Ovary (tissue), 3 donors: ENCODE measurements around the gene DUSP19.

Experiments used
- POLR2A ChIP-seq: fragments of 450-650 bp; IDR thresholded peaks from one replicate; pipeline ENCODE4 v1.6.1; 2017; ENCODE audit warnings: antibody characterized with exemption, mild to moderate bottlenecking, moderate library complexity
- TF ChIP-seq, protein P1 (sequence below), 3 donors: fragments of 450-650 bp in 2 of 3; fragments of 200-600 bp in 1 of 3; IDR thresholded peaks; one replicate each; pipeline versions ENCODE4 v1.5.1 to v1.8.0; 2016 to 2022; ENCODE audit warnings: antibody characterized with exemption in 3 of 3, mild to moderate bottlenecking in 1 of 3
- donor health status: DM: no; HTN: no; CAD: no.

DNA sequence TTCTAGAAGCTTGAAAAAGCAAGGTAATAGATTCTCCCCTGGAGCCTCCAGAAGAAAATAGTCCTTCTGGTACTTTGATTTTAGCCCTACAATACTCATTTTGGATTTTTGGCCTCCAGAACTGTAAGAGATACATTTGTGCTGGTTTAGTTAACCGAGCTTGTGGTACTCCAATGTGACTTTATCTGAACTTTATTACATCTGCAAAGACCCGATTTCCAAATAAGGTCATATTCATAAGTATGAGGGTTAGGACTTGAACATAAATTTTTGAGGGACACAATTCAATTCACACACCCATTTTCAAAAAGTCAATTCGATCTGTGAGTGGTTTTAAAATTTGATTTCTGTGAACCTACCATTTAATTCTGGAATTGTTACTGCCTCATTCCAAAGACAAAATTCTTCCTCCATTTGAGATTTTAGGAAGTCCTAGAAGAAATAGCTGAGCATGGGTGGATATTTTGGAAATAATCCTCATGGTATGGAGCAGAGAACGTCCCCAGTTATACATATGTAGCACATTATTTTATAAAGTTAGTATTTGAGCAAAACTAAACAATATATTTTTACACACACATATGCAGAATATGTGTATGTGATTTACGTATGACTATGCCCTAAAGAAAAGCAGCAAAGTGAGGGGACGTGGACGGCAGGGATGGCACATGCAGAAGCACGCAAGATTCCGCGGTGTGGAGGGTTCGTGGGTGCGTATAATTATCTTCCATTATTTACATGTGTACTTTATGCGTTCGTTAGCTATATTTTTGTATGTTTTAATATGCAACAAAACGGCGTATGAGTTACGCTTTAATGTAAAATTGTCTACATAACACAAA, 44.8 kb downstream of the DUSP19 start:
- TF ChIP-seq, protein P1, sequence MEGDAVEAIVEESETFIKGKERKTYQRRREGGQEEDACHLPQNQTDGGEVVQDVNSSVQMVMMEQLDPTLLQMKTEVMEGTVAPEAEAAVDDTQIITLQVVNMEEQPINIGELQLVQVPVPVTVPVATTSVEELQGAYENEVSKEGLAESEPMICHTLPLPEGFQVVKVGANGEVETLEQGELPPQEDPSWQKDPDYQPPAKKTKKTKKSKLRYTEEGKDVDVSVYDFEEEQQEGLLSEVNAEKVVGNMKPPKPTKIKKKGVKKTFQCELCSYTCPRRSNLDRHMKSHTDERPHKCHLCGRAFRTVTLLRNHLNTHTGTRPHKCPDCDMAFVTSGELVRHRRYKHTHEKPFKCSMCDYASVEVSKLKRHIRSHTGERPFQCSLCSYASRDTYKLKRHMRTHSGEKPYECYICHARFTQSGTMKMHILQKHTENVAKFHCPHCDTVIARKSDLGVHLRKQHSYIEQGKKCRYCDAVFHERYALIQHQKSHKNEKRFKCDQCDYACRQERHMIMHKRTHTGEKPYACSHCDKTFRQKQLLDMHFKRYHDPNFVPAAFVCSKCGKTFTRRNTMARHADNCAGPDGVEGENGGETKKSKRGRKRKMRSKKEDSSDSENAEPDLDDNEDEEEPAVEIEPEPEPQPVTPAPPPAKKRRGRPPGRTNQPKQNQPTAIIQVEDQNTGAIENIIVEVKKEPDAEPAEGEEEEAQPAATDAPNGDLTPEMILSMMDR (IDR thresholded peaks at IDR 0.05): no peak
- no peak for TF ChIP-seq POLR2A
